Omental fat pad (tissue), 4 donors: ENCODE data around the gene CMIP. TPM values are rescaled to one million over a fixed set of nuclear protein-coding genes. Genes with fewer than 3 reads are reported as not detected.

Experiments
- ATAC-seq: fragments of 150-250 bp; one replicate; pipeline ENCODE4 v1.9.1; 2016; ENCODE audit warnings: mild to moderate bottlenecking, moderate library complexity; ENCODE audit not compliant: low FRiP score
- DNase-seq: peaks from one replicate; pipeline ENCODE4 v3.0.0-alpha.2; 2019; ENCODE audit warnings: low spot score
- total RNA-seq, 4 donors: library from RNA; depleted of rRNA; stranded (reverse); fragments of >200 nt; gene quantifications; one replicate each; pipeline ENCODE4 v1.1.0, GENCODE V29; 2016
- TF ChIP-seq, protein P1 (sequence below), 3 donors: fragments of 450-650 bp; IDR thresholded peaks; one replicate each; pipeline ENCODE4 v1.5.1; 2016 to 2017; ENCODE audit warnings: antibody characterized with exemption in 3 of 3, mild to moderate bottlenecking in 3 of 3, moderate library complexity in 2 of 3

CMIP gene
- total RNA-seq, 4 donors from 2014 or later = 15.8 to 52.8 (median 32.0) TPM

DNA sequence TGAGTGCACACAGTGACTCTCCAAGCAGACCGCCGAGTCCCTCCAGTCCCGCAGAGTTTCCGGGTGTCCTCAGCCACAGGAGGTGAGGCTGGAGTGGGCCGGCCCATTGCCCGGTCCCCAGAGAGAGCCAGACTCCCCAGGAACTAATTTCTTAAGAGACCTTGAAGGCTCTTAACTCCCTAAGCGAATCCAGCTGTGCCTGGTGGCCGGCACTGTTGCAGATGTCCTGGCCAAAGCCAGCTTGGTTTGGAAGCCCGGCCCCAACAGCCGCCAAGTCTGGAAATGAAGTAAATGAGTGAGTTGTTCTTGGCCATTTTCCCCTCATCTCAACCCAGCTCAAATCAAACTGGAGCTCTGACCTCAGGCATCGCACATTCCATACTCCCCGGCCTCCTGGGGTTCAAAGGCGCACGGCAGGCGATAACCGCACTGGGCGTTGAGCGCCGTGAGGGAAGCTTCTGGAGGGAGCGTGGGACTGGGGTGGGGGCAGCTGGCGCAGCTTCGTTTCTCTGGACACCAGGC, 42.0 kb downstream of the CMIP start:
- ATAC-seq = no peak
- no peak for DNase-seq
- TF ChIP-seq, protein P1, sequence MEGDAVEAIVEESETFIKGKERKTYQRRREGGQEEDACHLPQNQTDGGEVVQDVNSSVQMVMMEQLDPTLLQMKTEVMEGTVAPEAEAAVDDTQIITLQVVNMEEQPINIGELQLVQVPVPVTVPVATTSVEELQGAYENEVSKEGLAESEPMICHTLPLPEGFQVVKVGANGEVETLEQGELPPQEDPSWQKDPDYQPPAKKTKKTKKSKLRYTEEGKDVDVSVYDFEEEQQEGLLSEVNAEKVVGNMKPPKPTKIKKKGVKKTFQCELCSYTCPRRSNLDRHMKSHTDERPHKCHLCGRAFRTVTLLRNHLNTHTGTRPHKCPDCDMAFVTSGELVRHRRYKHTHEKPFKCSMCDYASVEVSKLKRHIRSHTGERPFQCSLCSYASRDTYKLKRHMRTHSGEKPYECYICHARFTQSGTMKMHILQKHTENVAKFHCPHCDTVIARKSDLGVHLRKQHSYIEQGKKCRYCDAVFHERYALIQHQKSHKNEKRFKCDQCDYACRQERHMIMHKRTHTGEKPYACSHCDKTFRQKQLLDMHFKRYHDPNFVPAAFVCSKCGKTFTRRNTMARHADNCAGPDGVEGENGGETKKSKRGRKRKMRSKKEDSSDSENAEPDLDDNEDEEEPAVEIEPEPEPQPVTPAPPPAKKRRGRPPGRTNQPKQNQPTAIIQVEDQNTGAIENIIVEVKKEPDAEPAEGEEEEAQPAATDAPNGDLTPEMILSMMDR (IDR thresholded peaks at IDR 0.05) = no peak

DNA sequence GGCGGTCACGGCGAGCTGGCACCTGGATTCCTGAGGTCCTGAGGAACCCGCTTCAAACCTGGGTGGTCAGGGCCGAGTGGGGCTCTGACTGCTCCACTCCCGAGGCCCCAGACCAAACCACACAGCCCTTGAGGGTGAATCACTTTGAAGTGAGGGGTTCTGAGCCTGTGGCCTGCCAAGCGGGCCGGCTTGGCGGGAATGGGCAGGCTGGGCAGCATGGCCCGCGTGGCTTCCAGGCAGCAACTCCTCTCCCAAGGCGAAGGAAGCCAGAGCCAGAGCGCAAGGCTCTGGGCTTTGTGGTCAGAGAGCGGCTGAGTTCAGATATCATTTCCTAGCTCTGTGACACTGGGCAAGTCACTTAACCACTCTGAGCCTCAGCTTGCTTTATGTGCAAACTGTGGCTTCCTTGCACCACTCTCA, 42.7 kb downstream of the CMIP start:
- DNase-seq (no peak), ATAC-seq (no peak)
- TF ChIP-seq, protein P1 (IDR thresholded peaks at IDR 0.05) = no peak

DNA sequence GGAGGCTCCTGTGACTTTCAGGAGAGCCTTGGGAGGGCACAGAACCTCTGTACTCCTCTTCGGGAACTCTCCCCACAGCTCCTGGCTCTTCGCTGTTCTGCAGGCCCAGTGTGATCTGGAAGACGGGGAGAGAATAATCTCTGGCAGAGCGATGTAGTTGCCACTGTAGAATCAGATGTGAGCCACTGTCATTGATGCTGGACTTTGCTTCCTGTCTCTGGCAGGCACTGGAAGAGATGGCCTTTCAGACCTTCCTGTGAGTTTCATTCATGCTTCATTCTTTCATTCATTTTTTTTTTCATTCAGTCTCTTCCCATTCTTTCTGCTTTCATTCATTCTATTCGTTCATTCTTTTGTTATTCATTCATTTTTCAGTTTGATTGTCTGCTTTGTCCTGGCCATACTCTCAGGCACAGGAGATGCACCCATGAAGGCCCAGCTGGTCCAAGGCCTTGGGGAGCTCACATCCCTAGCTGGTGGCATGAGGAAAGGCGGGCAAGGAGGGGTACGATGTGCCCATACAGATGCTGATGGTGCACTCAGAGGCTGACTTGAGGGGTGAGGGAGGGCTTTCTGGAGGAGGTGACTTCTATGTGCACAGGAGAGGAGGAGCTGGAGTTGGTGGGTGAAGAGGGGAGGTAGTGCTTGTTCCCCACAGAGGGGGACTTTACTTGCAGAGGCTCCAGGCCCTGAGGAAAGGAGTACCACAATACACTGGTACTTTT, 44.2 kb downstream of the CMIP start:
- TF ChIP-seq, protein P1 (IDR thresholded peaks at IDR 0.05) = no peak
- DNase-seq = no peak
- ATAC-seq = no peak

DNA sequence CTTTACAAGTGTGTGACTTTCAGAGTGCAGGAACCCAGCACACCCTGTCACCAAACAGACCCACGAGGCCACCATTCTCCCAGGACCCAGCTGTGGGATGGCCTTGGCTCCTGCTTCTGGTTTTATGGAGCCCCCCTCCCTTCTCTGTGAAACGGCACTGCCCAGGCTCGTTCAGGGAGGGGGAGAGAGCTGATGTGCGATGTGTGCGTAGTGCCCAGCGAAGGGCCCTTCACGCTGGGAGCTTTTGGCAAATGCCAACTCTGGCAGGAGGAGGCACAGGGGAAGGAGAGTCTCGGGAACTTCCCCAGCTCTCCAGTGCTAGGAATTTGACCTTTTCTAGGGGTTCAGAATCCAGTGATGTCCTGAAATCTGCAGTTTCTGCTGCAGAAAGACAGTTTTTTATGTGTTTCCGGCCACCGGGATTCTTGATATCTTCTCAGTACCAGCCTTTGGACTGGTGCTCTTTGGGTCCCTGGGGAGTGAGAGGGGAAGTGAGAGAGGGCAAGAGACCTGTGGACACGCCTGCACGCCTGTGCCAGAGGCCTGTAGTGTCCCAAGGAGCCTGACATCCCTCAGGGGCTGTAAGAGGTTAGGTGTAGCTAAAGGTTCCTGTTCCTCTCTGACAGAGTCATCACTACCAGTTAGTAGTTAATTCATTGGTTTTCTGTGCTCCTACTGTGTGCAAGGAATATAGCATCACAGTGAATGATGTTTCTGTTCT, 45.1 kb downstream of the CMIP start:
- ATAC-seq (no peak), DNase-seq (no peak)
- TF ChIP-seq, protein P1 (IDR thresholded peaks at IDR 0.05) = no peak

DNA sequence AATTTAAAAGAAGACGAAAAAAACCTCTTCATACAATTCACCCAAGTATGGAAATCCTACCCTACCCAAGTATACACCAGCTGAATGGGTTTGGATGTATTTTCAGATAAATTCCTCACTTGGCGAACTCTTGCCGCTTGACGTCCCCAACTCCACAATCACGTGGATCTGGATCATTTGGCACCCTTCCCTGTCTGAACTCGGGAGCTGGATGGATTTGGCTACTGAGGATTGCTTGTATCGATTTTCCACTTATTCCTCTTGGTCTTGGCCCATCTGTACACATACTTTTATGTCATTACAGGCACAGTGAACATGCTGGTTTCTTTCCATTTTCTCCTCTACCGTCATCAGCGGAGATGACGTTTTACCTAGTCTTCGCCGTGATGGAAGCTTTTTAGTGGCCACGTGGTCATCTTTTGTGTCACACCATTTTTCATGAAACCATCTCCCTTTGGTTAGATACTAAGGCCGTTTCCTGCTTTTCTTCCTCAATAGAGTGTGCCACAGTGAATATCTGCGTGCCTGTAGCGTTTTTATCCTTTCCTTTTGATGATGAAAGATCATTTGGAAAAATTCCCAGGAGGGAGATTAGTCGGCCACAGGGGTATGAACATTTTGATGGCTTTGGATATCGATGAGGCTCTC, 47.1 kb downstream of the CMIP start:
- DNase-seq = no peak
- TF ChIP-seq, protein P1 (IDR thresholded peaks at IDR 0.05) = no peak
- ATAC-seq = no peak

DNA sequence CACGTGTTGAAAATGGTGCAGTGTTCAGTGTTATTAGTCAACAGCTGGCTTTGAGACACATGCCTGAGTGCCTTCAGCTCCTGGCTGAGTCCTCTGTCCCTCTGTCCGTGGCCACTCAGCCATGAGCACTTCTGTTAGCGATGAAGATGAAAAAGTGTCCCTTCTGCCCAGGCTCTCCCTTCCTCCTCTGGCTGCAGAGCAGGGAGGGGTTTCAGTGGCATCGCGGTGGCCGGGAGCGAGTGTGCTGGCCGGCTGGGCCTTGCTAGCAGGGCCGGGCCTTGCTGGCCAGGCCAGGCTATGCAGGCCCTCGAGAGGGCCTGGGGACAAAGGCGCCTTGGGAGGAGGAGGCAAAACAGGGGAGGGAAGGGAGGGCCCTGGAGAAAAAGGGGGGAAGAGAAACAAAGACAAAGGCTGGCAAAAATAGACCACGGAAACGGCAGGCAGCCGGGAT, 47.7 kb downstream of the CMIP start:
- ATAC-seq = no peak
- no peak for DNase-seq
- TF ChIP-seq, protein P1 (IDR thresholded peaks at IDR 0.05) = no peak
